GM21619 (cell line): ENCODE data around the gene PSEN1.

ENCODE experiments used
- ATAC-seq: cut with Tn5 transposase; IDR thresholded peaks from one replicate; pipeline ENCODE4 v1.9.1; 2021; ENCODE audit not compliant: unreplicated experiment

Gene PSEN1

DNA sequence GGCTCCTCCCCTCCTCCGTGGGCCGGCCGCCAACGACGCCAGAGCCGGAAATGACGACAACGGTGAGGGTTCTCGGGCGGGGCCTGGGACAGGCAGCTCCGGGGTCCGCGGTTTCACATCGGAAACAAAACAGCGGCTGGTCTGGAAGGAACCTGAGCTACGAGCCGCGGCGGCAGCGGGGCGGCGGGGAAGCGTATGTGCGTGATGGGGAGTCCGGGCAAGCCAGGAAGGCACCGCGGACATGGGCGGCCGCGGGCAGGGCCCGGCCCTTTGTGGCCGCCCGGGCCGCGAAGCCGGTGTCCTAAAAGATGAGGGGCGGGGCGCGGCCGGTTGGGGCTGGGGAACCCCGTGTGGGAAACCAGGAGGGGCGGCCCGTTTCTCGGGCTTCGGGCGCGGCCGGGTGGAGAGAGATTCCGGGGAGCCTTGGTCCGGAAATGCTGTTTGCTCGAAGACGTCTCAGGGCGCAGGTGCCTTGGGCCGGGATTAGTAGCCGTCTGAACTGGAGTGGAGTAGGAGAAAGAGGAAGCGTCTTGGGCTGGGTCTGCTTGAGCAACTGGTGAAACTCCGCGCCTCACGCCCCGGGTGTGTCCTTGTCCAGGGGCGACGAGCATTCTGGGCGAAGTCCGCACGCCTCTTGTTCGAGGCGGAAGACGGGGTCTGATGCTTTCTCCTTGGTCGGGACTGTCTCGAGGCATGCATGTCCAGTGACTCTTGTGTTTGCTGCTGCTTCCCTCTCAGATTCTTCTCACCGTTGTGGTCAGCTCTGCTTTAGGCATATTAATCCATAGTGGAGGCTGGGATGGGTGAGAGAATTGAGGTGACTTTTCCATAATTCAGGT lies at the start of gene PSEN1:
TSS of gene PSEN1 (plus strand) at position 121 of the 839 bp plus-strand sequence. CDS start 11,513 bp downstream, outside the sequence.
- ATAC-seq = peak; percentile 87

DNA sequence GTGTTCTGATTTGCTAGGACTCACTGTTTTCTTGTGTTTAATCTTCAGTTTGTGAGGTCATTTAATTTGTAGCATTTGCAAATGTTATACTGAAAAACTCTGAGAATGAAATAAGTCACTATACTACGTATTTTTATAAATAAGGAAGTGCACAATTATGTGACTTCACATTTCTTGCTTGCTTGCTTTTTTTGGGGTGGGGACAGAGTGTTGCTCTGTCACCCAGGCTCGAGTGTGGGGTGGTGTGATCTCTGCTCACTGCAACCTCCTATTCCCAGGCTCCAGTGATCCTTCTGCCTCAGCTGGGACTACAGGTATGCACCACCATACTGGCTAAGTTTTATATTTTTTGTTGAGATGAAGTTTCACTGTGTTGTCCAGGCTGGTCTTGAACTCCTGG lies 45.3 kb upstream of the PSEN1 start:
- no peak for ATAC-seq

DNA sequence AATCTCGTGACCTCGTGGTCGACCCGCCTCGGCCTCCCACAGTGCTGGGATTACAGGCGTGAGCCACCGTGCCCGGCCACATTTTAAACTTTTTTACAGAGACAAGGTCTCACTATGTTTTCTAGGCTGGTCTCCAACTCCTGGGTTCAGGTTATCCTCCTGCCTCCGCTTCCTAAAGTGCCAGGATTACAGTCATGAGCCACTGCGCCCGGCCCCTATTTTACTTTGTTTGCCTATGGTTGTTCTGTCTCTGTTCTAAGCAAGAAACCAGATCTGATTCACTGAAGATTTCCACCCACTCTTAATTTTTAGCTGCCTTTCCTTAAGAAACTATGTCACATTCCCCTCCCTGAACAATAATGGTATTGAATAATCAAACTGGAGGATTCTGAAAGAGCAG lies 38.9 kb upstream of the PSEN1 start:
- no peak for ATAC-seq

DNA sequence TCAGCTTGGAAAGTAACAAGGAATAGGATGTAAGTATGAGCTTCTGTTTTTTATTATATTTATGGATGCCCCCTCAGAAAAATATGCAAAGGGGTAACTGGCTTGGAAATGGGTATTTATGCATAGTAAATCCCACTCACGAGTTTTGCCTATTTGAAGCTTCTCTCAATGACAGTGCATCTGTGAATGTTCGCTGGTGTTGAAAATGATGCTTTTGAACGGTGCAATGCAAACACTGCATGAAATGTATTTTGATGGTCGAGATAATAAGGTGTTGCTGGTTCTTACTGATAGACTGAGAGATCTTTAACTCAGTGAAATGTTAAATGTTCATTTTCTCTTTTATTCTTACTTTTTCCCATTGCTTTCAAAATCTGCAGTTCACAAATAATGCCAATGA lies 36.0 kb upstream of the PSEN1 start:
- ATAC-seq = no peak

DNA sequence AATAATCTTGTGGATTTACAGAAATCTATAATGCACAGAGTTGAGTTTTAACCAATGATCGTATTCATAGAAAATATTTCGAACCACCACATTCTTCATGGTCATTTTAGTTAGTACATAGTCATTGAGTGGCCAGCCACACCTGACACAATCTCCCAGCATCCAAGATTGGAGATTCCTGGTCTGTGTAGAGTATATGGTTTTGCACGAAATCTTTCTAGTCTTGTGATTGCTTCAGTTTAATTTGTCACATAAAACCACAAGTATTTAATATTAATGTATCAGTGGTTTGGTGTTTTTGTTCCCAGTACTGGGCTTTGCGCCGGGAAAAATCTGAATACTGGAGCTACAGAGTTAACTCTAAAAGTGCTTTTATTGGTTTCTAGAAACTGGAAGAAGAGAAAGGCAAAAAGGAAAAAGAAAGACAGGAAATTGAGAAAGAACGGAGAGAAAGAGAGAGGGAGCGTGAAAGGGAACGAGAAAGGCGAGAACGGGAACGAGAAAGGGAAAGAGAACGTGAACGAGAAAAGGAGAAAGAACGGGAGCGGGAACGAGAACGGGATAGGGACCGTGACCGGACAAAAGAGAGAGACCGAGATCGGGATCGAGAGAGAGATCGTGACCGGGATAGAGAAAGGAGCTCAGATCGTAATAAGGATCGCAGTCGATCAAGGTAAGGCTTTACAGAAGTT lies 33.4 kb upstream of the PSEN1 start:
- ATAC-seq = no peak

DNA sequence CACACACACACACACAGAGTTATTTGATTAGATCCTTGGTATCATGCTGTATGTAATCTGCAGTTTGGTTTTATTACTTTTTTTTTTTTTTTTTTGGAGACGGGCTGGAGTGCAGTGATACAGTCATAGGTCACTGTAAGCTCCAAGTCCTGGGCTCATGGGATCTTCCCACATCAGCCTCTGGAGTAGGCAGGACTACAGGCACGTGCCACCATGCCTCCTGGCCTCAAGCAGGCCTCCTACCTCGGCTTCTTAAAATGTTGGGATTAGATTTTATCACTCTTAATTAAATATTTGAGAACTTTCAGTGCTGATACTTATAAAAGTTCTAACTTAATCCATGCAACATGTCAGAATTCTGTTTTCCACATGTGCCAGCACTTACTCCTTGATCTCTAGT lies 31.3 kb upstream of the PSEN1 start:
- no peak for ATAC-seq

DNA sequence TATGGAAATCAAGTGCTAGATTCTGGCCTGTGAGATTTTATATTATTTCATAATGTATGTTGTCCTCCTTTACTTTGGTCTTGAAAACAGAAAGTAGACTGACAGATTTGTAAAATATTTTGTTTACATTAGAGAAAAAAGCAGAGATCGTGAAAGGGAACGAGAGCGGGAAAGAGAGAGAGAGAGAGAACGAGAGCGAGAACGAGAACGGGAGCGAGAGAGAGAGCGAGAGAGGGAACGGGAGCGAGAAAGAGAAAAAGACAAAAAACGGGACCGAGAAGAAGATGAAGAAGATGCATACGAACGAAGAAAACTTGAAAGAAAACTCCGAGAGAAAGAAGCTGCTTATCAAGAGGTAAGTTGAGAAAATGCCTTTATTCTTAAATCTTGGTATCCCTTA lies 30.6 kb upstream of the PSEN1 start:
- no peak for ATAC-seq

DNA sequence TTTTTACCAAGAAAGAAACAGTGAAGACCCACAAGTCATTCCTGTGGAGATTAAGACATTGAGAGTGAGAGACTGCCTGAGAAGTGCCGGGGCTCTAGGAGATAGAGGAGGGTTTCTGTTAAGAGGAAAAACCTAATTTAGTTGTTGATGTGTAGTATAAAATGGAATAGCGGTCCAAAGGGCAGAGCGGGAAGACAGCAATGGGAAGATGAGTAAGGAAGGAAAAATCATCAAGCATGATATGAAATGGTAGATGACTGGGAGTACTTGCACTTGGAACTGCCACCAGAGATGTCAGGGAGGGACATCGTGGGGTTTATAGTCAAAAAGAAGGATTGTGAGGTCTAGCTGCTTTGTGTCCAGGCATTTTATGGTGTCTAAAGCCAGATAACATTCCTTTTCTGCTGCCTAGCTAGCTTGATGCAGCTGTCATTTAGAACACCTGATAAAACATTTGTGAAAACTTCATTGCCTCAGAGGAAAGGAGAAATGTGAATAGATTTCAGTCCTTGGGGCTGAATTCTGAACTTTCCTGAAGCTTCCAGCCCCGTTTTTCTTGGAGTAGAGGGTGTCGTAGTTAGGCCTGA lies 20.1 kb upstream of the PSEN1 start:
- ATAC-seq = no peak

DNA sequence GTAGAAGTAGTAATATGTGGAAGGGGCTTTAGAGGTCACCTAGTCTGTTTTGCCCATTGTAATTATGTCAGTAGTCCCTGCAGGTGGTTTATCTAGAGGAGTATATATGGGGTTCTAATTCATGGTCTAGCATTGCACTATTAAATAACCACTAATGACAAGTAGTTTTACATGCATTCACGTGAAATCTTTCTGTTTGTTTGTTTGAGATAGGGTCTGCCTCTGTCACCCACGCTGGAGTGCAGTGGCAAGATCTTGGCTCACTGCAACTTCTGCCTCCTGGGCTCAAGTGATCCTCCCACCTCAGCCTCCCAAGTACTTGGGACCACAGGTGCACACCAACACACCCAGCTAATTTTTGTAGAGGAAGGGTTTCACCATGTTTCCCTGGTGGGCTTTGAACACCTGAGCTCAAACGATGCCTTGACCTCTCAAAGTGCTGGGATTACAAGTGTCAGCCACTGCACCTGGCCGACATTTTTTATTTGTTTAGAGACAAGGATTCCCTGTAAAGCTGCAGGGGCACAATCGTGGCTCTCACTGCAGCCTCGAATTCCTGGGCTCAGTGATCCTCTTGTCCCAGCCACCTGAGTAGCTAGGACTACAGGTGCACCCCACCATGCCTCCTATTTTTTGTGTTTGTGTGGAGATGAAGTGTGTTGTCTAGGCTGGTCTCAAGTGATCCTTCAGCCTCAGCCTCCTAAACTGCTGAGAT lies 12.0 kb upstream of the PSEN1 start:
- ATAC-seq = no peak

DNA sequence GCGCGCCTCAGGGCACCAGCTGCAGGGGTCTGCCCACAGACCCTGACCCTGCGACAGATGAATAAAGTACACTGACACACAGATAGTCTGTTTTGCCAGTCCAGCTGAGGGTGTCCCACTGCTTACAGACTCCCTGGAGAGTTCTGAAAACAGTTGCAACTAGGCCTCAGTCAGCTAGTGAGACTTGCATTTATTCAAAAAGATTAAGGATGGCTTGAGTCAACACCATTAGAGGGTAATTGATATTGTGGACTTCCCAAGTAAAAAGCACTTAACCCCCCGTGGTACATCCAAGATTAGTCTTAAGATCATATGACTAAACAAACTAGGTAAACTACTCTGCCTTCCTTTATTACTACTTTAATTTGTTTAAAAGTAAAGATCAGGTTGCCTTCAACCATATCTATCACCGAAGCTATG lies 11.1 kb upstream of the PSEN1 start:
- no peak for ATAC-seq

DNA sequence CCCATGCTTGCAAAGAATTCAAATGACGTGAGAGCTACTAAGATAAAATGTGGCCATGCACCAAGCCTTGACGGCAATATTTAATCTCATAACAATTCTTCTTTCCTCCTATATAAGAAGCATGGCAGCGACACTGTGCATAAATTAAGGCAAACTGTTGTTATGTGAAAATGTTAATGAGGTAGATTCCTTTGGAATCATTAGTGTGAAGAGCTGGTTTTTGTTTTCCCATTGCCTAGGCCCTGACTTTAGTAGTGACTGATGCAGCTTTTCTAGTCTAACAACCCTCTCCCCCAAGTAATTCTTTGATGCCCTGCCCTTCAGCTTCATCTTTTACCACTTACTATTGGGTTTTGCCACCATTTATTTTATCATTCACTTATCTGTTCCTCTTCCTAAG lies 10.6 kb upstream of the PSEN1 start:
- ATAC-seq = no peak

DNA sequence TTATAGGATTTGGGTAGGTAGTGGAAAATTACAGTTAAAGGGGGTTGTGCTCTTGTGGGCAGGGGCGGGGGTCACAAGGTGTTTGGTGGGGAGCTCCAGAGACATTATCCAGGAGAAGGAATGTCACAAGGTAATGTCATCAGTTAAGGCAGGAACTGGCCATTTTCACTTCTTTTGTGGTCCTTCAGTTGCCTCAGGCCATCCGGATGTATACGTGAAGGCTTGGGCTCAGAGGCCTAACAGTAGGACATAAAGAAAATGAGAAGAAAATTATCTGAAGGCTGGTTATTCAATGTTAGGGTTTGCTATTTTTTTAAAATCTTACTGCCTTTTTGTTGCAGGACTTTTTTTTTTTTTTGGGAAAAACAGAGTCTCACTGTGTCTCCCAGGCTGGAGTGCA lies 2.5 kb upstream of the PSEN1 start:
- ATAC-seq = no peak

DNA sequence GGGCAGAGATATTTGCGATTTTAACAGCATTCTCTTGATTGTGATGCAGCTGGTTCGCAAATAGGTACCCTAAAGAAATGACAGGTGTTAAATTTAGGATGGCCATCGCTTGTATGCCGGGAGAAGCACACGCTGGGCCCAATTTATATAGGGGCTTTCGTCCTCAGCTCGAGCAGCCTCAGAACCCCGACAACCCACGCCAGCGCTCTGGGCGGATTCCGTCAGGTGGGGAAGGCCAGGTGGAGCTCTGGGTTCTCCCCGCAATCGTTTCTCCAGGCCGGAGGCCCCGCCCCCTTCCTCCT lies 271 bp upstream of the PSEN1 start:
- ATAC-seq = no peak

DNA sequence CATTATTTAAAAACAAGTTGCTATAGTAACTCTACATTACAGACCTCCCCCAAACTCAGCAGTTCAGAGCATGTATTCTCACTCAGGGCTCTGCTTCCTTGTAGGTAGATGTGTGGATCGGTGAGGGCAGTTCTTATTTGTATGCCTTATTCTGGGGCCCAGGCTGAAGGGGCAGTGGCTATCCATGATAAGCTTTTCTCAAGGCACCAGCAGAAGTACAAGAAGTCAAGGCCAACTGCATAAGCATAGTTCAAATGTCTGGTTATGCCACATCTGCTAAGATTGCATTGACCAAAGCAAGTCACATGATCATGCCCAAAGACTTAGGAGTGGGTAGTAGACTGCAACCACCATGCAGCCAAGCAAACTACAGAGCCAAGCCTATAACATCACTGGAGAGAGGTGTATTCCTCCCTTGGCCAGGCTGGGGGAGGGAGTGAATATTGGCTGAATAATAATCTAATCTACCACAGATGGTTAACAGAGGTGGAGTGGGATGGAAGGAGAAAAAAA lies 4.6 kb downstream of the PSEN1 start:
- ATAC-seq = no peak

DNA sequence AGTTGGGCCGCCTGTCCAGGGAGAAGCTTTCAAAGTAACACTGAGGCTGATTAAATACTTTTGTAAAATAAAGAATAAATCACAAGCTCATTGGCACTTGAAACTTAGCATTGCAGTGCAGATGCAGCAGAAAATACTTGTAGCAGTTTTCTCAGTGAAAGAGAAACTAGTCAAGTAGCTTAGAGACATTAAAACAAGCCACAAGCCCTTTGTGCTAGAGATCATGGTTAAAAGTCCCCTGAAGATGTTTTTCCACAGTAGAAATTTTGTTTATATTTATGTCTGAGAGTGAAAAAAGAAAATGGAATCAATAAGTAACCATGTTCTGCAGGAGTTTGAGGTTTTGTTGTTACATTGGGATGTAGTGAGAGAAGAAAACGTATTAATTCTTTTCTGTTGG lies 5.9 kb downstream of the PSEN1 start:
- no peak for ATAC-seq

DNA sequence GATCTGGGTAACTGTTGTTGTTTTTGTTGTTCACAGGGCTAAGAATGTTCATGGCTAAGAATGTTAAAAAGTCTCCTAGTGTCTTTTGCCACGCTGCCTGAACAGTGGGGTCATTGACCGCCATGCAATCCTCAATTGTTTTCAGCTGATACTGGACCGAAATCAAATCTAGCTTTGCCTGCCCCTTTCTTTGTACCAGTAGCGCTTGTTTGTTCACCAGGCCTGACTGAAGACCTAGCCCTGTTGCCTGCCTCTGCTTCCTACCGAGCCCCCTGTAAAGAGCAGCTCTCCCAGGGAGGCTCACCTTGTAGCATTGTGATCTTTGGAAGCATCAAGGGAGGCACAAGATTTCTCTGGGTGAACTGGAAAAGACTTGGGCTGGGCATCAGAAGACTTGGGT lies 6.7 kb downstream of the PSEN1 start:
- ATAC-seq = no peak

DNA sequence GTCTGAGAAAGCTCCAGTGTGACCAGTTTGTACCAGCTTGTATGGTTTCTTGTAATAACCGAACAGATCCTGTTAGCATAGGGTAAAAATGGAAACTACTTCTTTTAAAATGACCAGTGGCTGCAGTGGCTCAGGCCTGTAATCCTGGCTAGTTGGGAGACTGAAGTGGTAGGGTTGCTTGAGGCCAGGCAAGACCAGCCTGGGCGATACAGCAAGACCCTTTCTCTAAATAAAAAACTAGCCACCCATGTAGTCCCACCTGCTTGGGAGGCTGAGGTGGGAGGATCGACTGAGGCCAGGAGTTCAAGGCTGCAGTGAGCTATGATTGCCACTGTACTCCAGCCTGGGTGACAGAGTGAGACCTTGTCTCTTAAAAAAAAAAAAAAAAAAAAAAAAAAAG lies 7.3 kb downstream of the PSEN1 start:
- ATAC-seq = no peak

DNA sequence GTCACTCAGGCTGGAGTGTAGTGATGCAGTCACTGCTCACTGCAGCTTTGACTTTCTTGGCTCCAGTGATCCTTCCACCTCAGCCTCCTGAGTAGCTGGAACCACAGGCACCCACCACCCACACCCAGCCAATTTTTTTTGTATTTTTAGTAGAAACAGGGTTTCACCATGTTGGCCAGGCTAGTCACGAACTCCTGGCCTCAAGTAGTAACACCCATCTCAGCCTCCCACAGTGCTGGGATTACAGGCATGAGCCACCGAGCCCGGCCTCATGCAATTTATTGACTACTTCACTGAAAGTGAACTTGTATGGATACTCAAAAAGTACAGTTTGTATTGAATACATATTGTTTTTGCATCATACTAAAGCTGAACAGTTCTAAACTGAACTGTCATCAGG lies 9.1 kb downstream of the PSEN1 start:
- no peak for ATAC-seq

DNA sequence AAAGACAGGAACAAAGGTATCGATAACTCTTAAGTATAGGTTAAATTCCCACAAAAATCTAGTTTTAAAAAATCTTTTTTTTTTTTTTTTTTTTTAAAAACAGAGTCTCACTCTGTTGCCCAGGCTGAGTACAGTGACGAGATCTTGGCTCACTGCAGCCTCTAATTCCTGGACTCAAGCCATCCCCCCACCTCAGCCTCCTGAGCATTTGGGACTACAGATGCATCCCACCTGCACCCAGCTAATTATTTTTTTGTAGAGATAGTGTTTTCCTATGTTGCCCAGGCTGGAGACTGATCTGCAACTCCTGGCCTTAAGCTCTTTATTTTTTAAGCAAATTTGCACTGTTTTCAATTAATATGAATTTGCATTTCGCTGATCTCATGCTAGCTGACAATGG lies 9.8 kb downstream of the PSEN1 start:
- no peak for ATAC-seq

DNA sequence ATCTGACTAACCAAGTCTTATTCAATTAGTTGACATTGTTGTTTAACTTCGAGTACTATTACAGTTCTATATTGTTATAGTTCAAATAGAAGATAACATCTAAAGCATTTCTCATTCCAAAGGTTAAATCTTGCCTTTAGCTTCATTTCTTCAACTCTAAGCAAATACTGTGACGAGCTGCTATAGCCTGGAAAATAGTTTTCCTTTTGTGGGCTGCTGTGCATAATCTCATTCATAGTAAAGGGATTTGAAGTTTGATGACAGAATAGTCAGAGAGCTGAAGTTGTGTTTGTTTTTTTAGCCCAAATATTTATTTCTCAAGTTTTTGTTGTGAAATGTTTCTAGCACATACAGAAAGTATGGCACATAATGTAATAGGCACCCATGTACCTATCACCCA lies 13.4 kb downstream of the PSEN1 start:
- no peak for ATAC-seq

DNA sequence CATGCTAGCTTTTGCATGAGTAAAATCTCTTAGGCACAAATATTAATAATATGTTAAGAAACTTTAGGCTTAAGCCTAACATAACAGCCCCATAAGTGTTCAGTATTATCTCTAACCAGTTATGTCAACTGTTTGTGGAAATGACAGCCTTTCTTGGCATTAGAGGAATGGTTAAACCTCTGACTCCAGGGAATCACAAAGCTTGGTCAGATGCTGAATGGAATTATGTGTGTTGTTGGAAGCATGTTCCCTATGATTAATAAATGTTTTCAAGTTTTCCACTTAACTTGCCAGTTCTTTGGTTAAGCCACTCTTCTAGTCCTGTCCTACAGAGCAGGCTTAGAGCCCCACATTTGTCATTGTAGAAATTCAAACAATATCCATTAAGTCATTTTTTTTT lies 17.0 kb downstream of the PSEN1 start:
- no peak for ATAC-seq

DNA sequence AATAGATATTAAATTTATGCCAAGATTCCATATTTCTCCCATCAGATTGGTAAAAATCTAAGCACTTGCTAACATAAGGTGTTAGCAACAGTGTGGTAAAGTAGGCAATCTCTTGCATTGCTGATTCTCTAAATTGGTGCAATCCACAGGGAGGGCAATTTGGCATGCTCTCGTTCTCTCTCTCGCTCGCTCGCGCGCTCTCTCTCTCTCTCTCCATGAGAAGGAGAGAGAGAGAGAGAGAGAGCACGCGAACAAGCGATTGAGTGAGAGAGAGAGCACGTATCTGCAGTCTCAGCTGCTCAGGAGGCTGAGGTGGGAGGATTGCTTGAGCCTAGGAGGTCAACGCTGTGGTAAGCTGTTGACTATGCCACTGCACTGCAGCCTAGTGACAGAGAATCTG lies 25.9 kb downstream of the PSEN1 start:
- no peak for ATAC-seq
